Bronchial epithelial cell (primary cell): ENCODE measurements around the gene STARD7. TPM values are rescaled to one million over a fixed set of nuclear protein-coding genes. Genes with fewer than 3 reads are reported as not detected.
"Not testable (repeated sequence)": the region's sequence is repeated elsewhere in the genome, so short reads cannot be mapped to it uniquely, and the experiment has no call there.

Source experiments
- DNase-seq: peaks from one replicate; pipeline ENCODE4 v3.0.0-alpha.2; 2010; ENCODE audit warnings: low read depth
- FAIRE-seq: peaks from 2 replicates; lab custom pipeline; 2011; peaks lifted over from hg19 to GRCh38; lab: Jason Lieb, UNC
- H3K27me3 ChIP-seq: 2 replicates; pipeline ENCODE4 v1.5.1; 2011; ENCODE audit warnings: low read length; ENCODE audit not compliant: control insufficient read depth, insufficient read depth
- H3K36me3 ChIP-seq: 2 replicates; pipeline ENCODE4 v1.5.1; 2011; ENCODE audit warnings: low read length; ENCODE audit not compliant: control insufficient read depth, insufficient read depth
- H3K4me3 ChIP-seq: 2 replicates; pipeline ENCODE4 v1.5.1; 2011; ENCODE audit warnings: mild to moderate bottlenecking, low read depth, low read length, control low read depth
- total RNA-seq: library from RNA; depleted of rRNA; stranded (reverse); fragments of >200 nt; gene quantifications from 2 replicates; pipeline ENCODE4 v1.2.1, GENCODE V29; 2014
- TF ChIP-seq, protein P1 (sequence below): IDR thresholded peaks from 2 replicates; pipeline ENCODE4 v1.5.1; 2011; ENCODE audit warnings: mild to moderate bottlenecking, moderate library complexity, low read length, control low read depth, inconsistent platforms; ENCODE audit not compliant: insufficient read depth, severe bottlenecking

Gene STARD7
- total RNA-seq, 1 donor from 2014 or later, result 93.7 TPM

DNA sequence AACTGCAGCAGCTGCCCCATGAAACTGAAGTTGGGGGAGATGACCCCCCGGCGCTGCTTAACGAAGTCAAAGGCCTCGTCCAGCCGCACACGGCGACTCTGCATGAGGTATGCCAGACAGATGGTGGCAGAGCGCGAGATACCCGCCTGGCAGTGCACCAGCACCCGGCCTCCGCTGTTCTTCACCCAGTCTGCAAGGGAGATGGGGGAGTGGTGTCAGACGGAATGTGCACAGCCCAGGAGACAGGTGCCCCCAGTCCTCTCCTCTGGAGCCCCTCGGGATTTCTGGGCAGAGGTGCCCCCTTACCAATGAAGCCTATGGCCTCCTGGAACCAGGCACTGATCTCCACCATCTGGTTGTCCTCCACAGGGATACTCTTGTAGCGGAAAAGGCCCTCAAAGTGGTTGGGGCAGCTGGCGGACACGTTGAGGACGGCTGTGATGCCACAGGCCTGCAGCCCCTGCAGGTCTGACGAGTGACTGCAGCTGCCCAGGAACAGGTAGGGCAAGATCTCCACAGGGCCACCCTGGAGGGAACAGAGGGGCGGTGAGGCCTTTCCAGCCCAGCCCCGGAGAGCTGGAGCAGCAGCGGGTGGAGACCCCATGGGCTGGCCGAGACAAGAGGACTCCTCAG is 64.7 kb downstream of the STARD7 start:
- H3K36me3 ChIP-seq, result peaks cover 8% of the 10 kb centered on the region
- FAIRE-seq, result no peak
- TF ChIP-seq, protein P1, sequence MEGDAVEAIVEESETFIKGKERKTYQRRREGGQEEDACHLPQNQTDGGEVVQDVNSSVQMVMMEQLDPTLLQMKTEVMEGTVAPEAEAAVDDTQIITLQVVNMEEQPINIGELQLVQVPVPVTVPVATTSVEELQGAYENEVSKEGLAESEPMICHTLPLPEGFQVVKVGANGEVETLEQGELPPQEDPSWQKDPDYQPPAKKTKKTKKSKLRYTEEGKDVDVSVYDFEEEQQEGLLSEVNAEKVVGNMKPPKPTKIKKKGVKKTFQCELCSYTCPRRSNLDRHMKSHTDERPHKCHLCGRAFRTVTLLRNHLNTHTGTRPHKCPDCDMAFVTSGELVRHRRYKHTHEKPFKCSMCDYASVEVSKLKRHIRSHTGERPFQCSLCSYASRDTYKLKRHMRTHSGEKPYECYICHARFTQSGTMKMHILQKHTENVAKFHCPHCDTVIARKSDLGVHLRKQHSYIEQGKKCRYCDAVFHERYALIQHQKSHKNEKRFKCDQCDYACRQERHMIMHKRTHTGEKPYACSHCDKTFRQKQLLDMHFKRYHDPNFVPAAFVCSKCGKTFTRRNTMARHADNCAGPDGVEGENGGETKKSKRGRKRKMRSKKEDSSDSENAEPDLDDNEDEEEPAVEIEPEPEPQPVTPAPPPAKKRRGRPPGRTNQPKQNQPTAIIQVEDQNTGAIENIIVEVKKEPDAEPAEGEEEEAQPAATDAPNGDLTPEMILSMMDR, result peak; percentile 51
- no peak for DNase-seq
- H3K27me3 ChIP-seq, result no peaks in the 10 kb centered on the region
- peak overlapping the region; percentile 53 for H3K4me3 ChIP-seq

DNA sequence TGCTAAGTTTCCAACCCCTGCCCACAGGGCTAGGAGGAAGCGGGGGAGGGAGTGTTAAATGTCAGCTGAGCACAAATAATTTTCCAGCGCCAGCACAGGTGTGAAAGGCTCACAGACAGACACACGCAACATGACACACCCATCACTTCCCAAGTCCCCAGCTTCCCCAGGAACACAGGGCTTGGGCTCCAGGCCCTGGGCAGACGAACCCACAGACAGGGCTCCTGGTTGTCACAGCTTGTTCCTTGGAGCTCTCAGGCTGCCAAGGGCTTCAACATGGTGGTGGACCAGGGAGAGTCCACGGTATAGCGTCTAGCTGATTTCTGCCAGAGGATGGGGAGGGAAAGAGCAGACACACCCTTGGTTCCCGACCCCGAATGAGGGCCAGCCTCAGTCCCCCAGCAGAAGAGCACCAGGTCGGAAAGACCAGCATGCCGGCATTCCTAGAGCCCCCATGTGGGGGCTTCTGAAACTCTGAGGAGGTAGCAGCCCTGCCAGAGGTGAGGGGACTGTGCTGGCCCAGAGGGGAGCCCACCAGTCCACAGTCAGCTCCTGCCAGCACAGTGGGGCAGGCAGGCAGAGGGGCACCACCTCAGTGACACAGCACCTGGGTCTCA is 65.3 kb downstream of the STARD7 start:
- H3K36me3 ChIP-seq, result peaks cover 8% of the 10 kb centered on the region
- H3K4me3 ChIP-seq, result no peak overlapping the region
- TF ChIP-seq, protein P1, result no peak
- FAIRE-seq, result no peak
- no peaks in the 10 kb centered on the region for H3K27me3 ChIP-seq
- no peak for DNase-seq

DNA sequence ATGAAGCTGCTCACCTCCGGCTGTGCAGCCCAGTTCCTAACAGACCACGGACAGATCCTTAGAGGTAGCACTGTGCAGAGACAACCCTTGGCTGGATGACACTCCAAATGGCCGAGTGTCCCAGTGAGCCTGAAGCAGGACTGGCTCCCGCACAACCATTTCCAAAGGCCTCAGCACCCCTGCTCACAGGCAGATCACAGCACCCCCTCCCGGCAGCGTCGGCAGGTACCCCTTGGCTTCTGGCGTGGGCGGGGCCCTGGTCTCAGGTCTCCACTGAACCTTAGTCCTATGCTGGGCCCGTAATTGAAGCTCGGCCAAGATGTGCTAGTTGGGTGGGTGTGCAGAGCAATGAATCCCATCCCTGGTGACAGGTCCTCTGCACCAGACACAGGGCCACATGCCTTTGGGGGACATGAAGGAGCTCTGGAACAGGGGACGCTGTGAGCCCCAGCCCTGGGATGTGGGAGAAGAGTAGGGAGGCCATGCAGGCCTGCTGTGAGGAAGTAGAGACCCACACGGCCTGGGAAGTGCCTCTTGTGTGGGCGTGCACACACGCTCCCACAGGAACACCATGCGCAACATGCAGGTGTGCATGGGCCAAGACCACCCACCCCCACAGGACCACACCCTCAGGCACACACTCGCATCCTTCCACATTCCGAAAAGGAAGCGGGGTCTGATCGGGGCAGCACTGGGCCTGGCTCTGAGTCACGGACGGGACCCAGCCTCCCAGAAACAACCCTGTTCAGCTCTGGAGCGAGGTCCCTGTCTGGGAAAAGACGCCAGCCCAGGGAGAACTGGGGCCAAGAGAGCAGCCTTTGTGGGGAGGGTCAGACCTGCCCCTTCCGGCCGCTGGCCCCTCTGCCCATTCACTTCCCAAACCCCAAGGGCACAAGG is 66.2 kb downstream of the STARD7 start:
- DNase-seq, result no peak
- TF ChIP-seq, protein P1, result no peak
- FAIRE-seq, result no peak
- H3K36me3 ChIP-seq, result peaks cover 8% of the 10 kb centered on the region
- no peak overlapping the region for H3K4me3 ChIP-seq
- H3K27me3 ChIP-seq, result no peaks in the 10 kb centered on the region

DNA sequence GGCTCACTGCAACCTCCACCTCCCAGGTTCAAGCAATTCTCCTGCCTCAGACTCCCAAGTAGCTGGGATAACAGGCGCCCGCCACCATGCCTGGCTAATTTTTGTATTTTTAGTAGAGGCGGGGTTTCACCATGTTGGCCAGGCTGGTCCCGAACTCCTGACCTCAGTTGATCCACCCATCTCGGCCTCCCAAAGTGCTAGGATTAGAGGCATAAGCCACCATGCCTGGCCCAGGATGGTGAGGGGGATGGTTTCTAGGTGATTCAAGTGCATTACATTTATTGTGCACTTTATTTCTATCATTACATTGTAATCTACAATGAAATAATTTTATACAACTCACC is 67.0 kb downstream of the STARD7 start:
- FAIRE-seq, H3K36me3 ChIP-seq, DNase-seq, H3K27me3 ChIP-seq, H3K4me3 ChIP-seq: not testable (repeated sequence)

DNA sequence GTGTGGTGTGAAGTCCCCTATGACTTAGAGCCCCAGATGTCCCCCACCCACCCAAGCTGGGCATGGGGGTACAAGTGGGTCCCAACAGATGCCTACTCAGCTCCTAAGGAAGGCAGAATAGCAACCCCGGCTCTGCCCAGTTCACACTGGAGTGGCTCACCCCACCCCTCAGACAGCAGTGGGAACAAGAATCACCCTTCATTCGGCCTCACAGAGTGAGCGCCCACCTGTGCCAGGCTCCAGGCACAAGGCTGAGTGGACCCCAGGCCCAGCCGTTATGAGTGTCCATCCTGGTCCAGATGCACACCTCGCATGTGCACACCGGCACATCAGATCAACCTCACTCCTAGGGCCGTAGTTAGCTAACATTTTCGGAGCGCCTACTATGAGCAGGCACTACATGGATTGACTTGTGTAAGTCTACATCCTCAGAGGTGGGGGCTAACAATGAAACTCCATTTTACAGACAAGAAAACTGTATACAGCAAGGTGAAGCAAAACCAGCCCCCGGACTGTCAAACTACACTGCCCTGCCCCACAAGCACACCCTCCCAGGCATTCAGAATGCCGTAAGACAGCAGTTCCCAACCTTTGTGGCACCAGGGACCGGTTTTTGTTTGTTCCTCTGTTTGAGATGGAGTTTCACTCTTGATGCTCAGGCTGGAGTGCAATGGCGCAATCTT is 67.5 kb downstream of the STARD7 start:
- Histone ChIP-seq H3K27me3 (no peaks in the 10 kb centered on the region), H3K4me3 (no peak overlapping the region), H3K36me3 (peaks cover 8% of the 10 kb centered on the region)
- FAIRE-seq (no peak), DNase-seq (no peak)
- TF ChIP-seq, protein P1, result no peak
